Activated naive CD8-positive, alpha-beta T cell (primary cell): ENCODE results near the gene RANBP17.
"Not testable (repeated sequence)": the region's sequence is repeated elsewhere in the genome, so short reads cannot be mapped to it uniquely, and the experiment has no call there.

Experiments
- H3K27ac Mint-ChIP-seq: one replicate; pipeline ENCODE4 v1.8.0; 2021; ENCODE audit warnings: mixed read lengths
- H3K27me3 Mint-ChIP-seq: one replicate; pipeline ENCODE4 v1.8.0; 2021; ENCODE audit warnings: mixed read lengths
- H3K36me3 Mint-ChIP-seq: one replicate; pipeline ENCODE4 v1.8.0; 2021; ENCODE audit warnings: mixed read lengths
- H3K4me1 Mint-ChIP-seq: one replicate; pipeline ENCODE4 v1.8.0; 2021; ENCODE audit warnings: low read depth, mixed read lengths
- H3K4me3 Mint-ChIP-seq: one replicate; pipeline ENCODE4 v1.8.0; 2021; ENCODE audit warnings: mild to moderate bottlenecking, mixed read lengths
- H3K9me3 Mint-ChIP-seq: one replicate; pipeline ENCODE4 v1.8.0; 2021; ENCODE audit warnings: low read depth, mixed read lengths

RANBP17 gene

GRCh38 chr5:170886210-170886894, 24.5 kb downstream of the RANBP17 start:
- no peaks in the 10 kb centered on the region for H3K9me3 Mint-ChIP-seq
- peaks cover 9% of the 10 kb centered on the region for H3K27me3 Mint-ChIP-seq
- no peak overlapping the region for H3K27ac Mint-ChIP-seq
- H3K4me3 Mint-ChIP-seq: no peak overlapping the region
- H3K4me1 Mint-ChIP-seq: no peaks in the 10 kb centered on the region
- H3K36me3 Mint-ChIP-seq: no peaks in the 10 kb centered on the region

GRCh38 chr5:170892196-170892595, 30.4 kb downstream of the RANBP17 start:
- H3K27ac Mint-ChIP-seq: no peak overlapping the region
- H3K27me3 Mint-ChIP-seq: peaks cover 4% of the 10 kb centered on the region
- H3K4me1 Mint-ChIP-seq: no peaks in the 10 kb centered on the region

GRCh38 chr5:170894665-170895064, 32.8 kb downstream of the RANBP17 start:
- no peaks in the 10 kb centered on the region for H3K36me3 Mint-ChIP-seq
- H3K9me3 Mint-ChIP-seq: no peaks in the 10 kb centered on the region
- no peak overlapping the region for H3K27ac Mint-ChIP-seq
- no peak overlapping the region for H3K4me3 Mint-ChIP-seq
- no peaks in the 10 kb centered on the region for H3K4me1 Mint-ChIP-seq
- peaks cover 4% of the 10 kb centered on the region for H3K27me3 Mint-ChIP-seq

More at GRCh38 chr5:170892196-170892595, 30.4 kb downstream of the RANBP17 start:
- Mint-ChIP-seq H3K36me3 (no peaks in the 10 kb centered on the region), H3K4me3 (no peak overlapping the region), H3K9me3 (no peaks in the 10 kb centered on the region)

GRCh38 chr5:170896779-170897178, 35.0 kb downstream of the RANBP17 start:
- Mint-ChIP-seq H3K36me3 (no peaks in the 10 kb centered on the region), H3K9me3 (no peaks in the 10 kb centered on the region), H3K4me3 (no peak overlapping the region), H3K27me3 (no peaks in the 10 kb centered on the region), H3K27ac (no peak overlapping the region), H3K4me1 (no peaks in the 10 kb centered on the region)

GRCh38 chr5:170903075-170903474, 41.3 kb downstream of the RANBP17 start:
- no peak overlapping the region for H3K4me3 Mint-ChIP-seq
- H3K4me1 Mint-ChIP-seq: no peaks in the 10 kb centered on the region

GRCh38 chr5:170907758-170908157, 45.9 kb downstream of the RANBP17 start:
- Mint-ChIP-seq H3K27me3 (peaks cover 8% of the 10 kb centered on the region), H3K4me3 (no peak overlapping the region), H3K4me1 (no peaks in the 10 kb centered on the region), H3K36me3 (no peaks in the 10 kb centered on the region), H3K27ac (no peak overlapping the region), H3K9me3 (no peaks in the 10 kb centered on the region)

More at GRCh38 chr5:170903075-170903474, 41.3 kb downstream of the RANBP17 start:
- Mint-ChIP-seq H3K27me3 (peaks cover 7% of the 10 kb centered on the region), H3K36me3 (no peaks in the 10 kb centered on the region), H3K9me3 (no peaks in the 10 kb centered on the region), H3K27ac (no peak overlapping the region)

- no peaks in the 10 kb centered on the region for H3K9me3 Mint-ChIP-seq
- no peak overlapping the region for H3K4me3 Mint-ChIP-seq
- H3K27me3 Mint-ChIP-seq: peaks cover 1% of the 10 kb centered on the region
- no peak overlapping the region for H3K27ac Mint-ChIP-seq
- H3K36me3 Mint-ChIP-seq: no peaks in the 10 kb centered on the region
- H3K4me1 Mint-ChIP-seq: no peaks in the 10 kb centered on the region
Observed at GRCh38 chr5:170913573-170913972, 51.8 kb downstream of the RANBP17 start.

- Mint-ChIP-seq H3K36me3 (no peaks in the 10 kb centered on the region), H3K27ac (no peak overlapping the region), H3K4me3 (no peak overlapping the region), H3K27me3 (no peaks in the 10 kb centered on the region), H3K4me1 (no peaks in the 10 kb centered on the region), H3K9me3 (no peaks in the 10 kb centered on the region)
Observed at GRCh38 chr5:170917113-170917512, 55.3 kb downstream of the RANBP17 start.

- H3K4me3 Mint-ChIP-seq: no peak overlapping the region
- H3K27ac Mint-ChIP-seq: no peak overlapping the region
- H3K36me3 Mint-ChIP-seq: no peaks in the 10 kb centered on the region
- no peaks in the 10 kb centered on the region for H3K4me1 Mint-ChIP-seq
- no peaks in the 10 kb centered on the region for H3K27me3 Mint-ChIP-seq
- no peaks in the 10 kb centered on the region for H3K9me3 Mint-ChIP-seq
Observed at GRCh38 chr5:170920196-170920595, 58.4 kb downstream of the RANBP17 start.

- not testable (repeated sequence) for H3K4me1 Mint-ChIP-seq, H3K27ac Mint-ChIP-seq, H3K36me3 Mint-ChIP-seq, H3K27me3 Mint-ChIP-seq, H3K9me3 Mint-ChIP-seq, H3K4me3 Mint-ChIP-seq
Observed at GRCh38 chr5:170922331-170922730, 60.5 kb downstream of the RANBP17 start.

- Mint-ChIP-seq H3K4me1 (no peaks in the 10 kb centered on the region), H3K27me3 (no peaks in the 10 kb centered on the region), H3K9me3 (no peaks in the 10 kb centered on the region), H3K27ac (no peak overlapping the region), H3K36me3 (no peaks in the 10 kb centered on the region), H3K4me3 (no peak overlapping the region)
Observed at GRCh38 chr5:170923910-170924620, 62.2 kb downstream of the RANBP17 start.

- peaks cover 16% of the 10 kb centered on the region for H3K27me3 Mint-ChIP-seq
- H3K27ac Mint-ChIP-seq, H3K4me1 Mint-ChIP-seq, H3K4me3 Mint-ChIP-seq, H3K36me3 Mint-ChIP-seq, H3K9me3 Mint-ChIP-seq: not testable (repeated sequence)
Observed at GRCh38 chr5:170935534-170936218, 73.9 kb downstream of the RANBP17 start.

GRCh38 chr5:170937072-170937471, 75.3 kb downstream of the RANBP17 start:
- H3K27me3 Mint-ChIP-seq: peaks cover 16% of the 10 kb centered on the region
- H3K36me3 Mint-ChIP-seq: no peaks in the 10 kb centered on the region
- no peak overlapping the region for H3K4me3 Mint-ChIP-seq
- no peaks in the 10 kb centered on the region for H3K4me1 Mint-ChIP-seq
- no peaks in the 10 kb centered on the region for H3K9me3 Mint-ChIP-seq
- no peak overlapping the region for H3K27ac Mint-ChIP-seq

GRCh38 chr5:170937914-170938313, 76.1 kb downstream of the RANBP17 start:
- no peaks in the 10 kb centered on the region for H3K4me1 Mint-ChIP-seq
- no peak overlapping the region for H3K4me3 Mint-ChIP-seq
- H3K27ac Mint-ChIP-seq: no peak overlapping the region

GRCh38 chr5:170939178-170939577, 77.4 kb downstream of the RANBP17 start:
- H3K4me1 Mint-ChIP-seq: no peaks in the 10 kb centered on the region
- no peaks in the 10 kb centered on the region for H3K9me3 Mint-ChIP-seq
- no peak overlapping the region for H3K27ac Mint-ChIP-seq
- H3K36me3 Mint-ChIP-seq: no peaks in the 10 kb centered on the region
- peaks cover 16% of the 10 kb centered on the region for H3K27me3 Mint-ChIP-seq
- no peak overlapping the region for H3K4me3 Mint-ChIP-seq

More at GRCh38 chr5:170937914-170938313, 76.1 kb downstream of the RANBP17 start:
- peaks cover 16% of the 10 kb centered on the region for H3K27me3 Mint-ChIP-seq
- no peaks in the 10 kb centered on the region for H3K36me3 Mint-ChIP-seq
- H3K9me3 Mint-ChIP-seq: no peaks in the 10 kb centered on the region
